GM23338 (cell line): ENCODE measurements around the gene IL1RAPL2.

Source experiments
- CREB1 ChIP-seq: fragments of 250-450 bp; sonication (Bioruptor Pico); IDR thresholded peaks from 2 replicates; pipeline ENCODE4 v1.5.0; 2020; ENCODE audit warnings: low read depth, mild to moderate bottlenecking, moderate library complexity
- CTCF ChIP-seq, 2 experiments: fragments of 200-600 bp in 1 of 2; sonication (generic) in 1 of 2; conservative IDR thresholded peaks; 2 replicates each; pipeline versions ENCODE4 v1.5.1 to v1.6.1; 2016 to 2017; ENCODE audit warnings: antibody characterized with exemption in 2 of 2, low read depth in 2 of 2, mild to moderate bottlenecking in 2 of 2, moderate library complexity in 1 of 2
- EZH2 ChIP-seq: fragments of 200-600 bp; sonication (generic); IDR thresholded peaks from one replicate; pipeline ENCODE4 v1.8.0; 2017; ENCODE audit warnings: antibody characterized with exemption, mild to moderate bottlenecking, low read depth; ENCODE audit not compliant: unreplicated experiment
- NANOG ChIP-seq: IDR thresholded peaks from 2 replicates; pipeline ENCODE4 v1.6.1; 2016; ENCODE audit warnings: antibody characterized with exemption, borderline replicate concordance
- REST ChIP-seq: IDR thresholded peaks from one replicate; pipeline ENCODE4 v1.6.1; 2018; ENCODE audit warnings: antibody characterized with exemption; ENCODE audit not compliant: unreplicated experiment

GRCh38 chrX:105220636-105221035, 654.6 kb downstream of the IL1RAPL2 start, which contains the start of gene TEX13A:
- no peak for TF ChIP-seq EZH2
- no peak for TF ChIP-seq NANOG
- TF ChIP-seq CTCF (conservative IDR thresholded peaks at IDR 0.05; ENCODE audit: low read depth in 2 of 2) = no peak
- TF ChIP-seq REST = no peak
- no peak for TF ChIP-seq CREB1 (CRISPR knock-in tag)
